Naive thymus-derived CD4-positive, alpha-beta T cell (primary cell): ENCODE results near the gene TRIP13. TPM values are rescaled to one million over a fixed set of nuclear protein-coding genes. Genes with fewer than 3 reads are reported as not detected.
A peak's percentile ranks its signal among the peaks of the same experiment; 100 is the strongest.

Experiments used
- ATAC-seq: fragments of 150-1000 bp; cut with Tn5 transposase; 2 replicates; pipeline ENCODE4 v1.10.0; 2021; ENCODE audit warnings: mild to moderate bottlenecking, moderate library complexity
- CTCF ChIA-PET: fragments of 350-600 bp; sonication (Branson Sonifier 250); formaldehyde crosslinking; loops from one replicate; lab custom pipeline; 2021; ENCODE audit warnings: antibody characterized with exemption; lab: Charles Lee
- POLR2A ChIA-PET: fragments of 350-600 bp; sonication (Branson Sonifier 250); formaldehyde crosslinking; loops from one replicate; lab custom pipeline; 2021; ENCODE audit warnings: antibody characterized with exemption, inconsistent platforms; lab: Charles Lee
- DNase-seq, 9 donors: peaks; one replicate each; pipeline versions ENCODE4 v3.0.0 to v3.0.0-alpha.2; 2020 to 2022; ENCODE audit warnings: mixed read lengths in 1 of 9
- H3K27ac ChIP-seq: one replicate; pipeline ENCODE4 v1.7.0; 2013; ENCODE audit warnings: mild to moderate bottlenecking, low read depth, low read length, moderate library complexity
- H3K27me3 ChIP-seq, 2 donors: one replicate each; pipeline ENCODE4 v1.7.0; 2013; ENCODE audit warnings: low read length in 2 of 2, mild to moderate bottlenecking in 2 of 2, moderate library complexity in 2 of 2; ENCODE audit not compliant: control insufficient read depth in 2 of 2, insufficient read depth in 2 of 2
- H3K36me3 ChIP-seq, 3 experiments: 1 replicate in 2 of 3; 2 replicates in 1 of 3; pipeline ENCODE4 v1.7.0; 2013; ENCODE audit warnings: low read length in 3 of 3, mild to moderate bottlenecking in 3 of 3, moderate library complexity in 1 of 3; ENCODE audit not compliant: insufficient read depth in 3 of 3, control insufficient read depth in 2 of 3
- H3K4me1 ChIP-seq, 2 donors: one replicate each; pipeline ENCODE4 v1.7.0; 2013; ENCODE audit warnings: low read length in 2 of 2, mild to moderate bottlenecking in 2 of 2, moderate library complexity in 1 of 2; ENCODE audit not compliant: control insufficient read depth in 2 of 2, insufficient read depth in 2 of 2
- H3K4me3 ChIP-seq: 2 replicates; pipeline ENCODE4 v1.7.0; 2013; ENCODE audit warnings: mild to moderate bottlenecking, low read length
- H3K9me3 ChIP-seq, 3 experiments: 1 replicate in 2 of 3; 2 replicates in 1 of 3; pipeline ENCODE4 v1.7.0; 2013; ENCODE audit warnings: low read length in 3 of 3; ENCODE audit not compliant: control insufficient read depth in 2 of 3
- H3K27ac Mint-ChIP-seq, 9 donors: one replicate each; pipeline ENCODE4 v1.8.0; 2020 to 2022; ENCODE audit warnings: mixed read lengths in 9 of 9, mild to moderate bottlenecking in 8 of 9, moderate library complexity in 5 of 9, inconsistent platforms in 2 of 9
- H3K27me3 Mint-ChIP-seq, 5 donors: one replicate each; pipeline ENCODE4 v1.8.0; 2021 to 2022; ENCODE audit warnings: mixed read lengths in 5 of 5, mild to moderate bottlenecking in 1 of 5
- H3K36me3 Mint-ChIP-seq, 5 donors: one replicate each; pipeline ENCODE4 v1.8.0; 2020 to 2022; ENCODE audit warnings: mixed read lengths in 5 of 5, mild to moderate bottlenecking in 3 of 5, inconsistent platforms in 1 of 5
- H3K4me1 Mint-ChIP-seq, 7 donors: one replicate each; pipeline ENCODE4 v1.8.0; 2020 to 2022; ENCODE audit warnings: mixed read lengths in 7 of 7, mild to moderate bottlenecking in 3 of 7, inconsistent platforms in 1 of 7
- H3K4me3 Mint-ChIP-seq, 10 donors: one replicate each; pipeline ENCODE4 v1.8.0; 2020 to 2022; ENCODE audit warnings: mild to moderate bottlenecking in 10 of 10, mixed read lengths in 10 of 10, moderate library complexity in 6 of 10, inconsistent platforms in 2 of 10
- H3K9me3 Mint-ChIP-seq, 11 donors: one replicate each; pipeline ENCODE4 v1.8.0; 2020 to 2022; ENCODE audit warnings: mixed read lengths in 11 of 11, mild to moderate bottlenecking in 4 of 11, inconsistent platforms in 1 of 11, moderate library complexity in 1 of 11
- intact Hi-C, 2 donors: fragments of 100-400 bp; cut with micrococcal nuclease; formaldehyde crosslinking; loops; one replicate each; pipeline ENCODE4 v1.15.1; 2023
- polyA plus RNA-seq, 2 donors: library from polyadenylated mRNA; unstranded; fragments of 300-500 nt; fragmentation: Illumina TruSeq; gene quantifications; one replicate each; pipeline ENCODE4 v1.2.3, GENCODE V29; 2021
- total RNA-seq, 6 experiments: library from RNA in 5 of 6; stranded (reverse) in 5 of 6; gene quantifications; 1 replicate in 5 of 6; 2 replicates in 1 of 6; pipeline ENCODE4 v1.2.3 and lab custom pipeline; 2021 to 2026

Gene TRIP13
- total and polyA plus RNA-seq, 7 experiments from 2014 or later, result 0.39 to 23.5 (median 0.57) TPM; not detected in 1

DNA sequence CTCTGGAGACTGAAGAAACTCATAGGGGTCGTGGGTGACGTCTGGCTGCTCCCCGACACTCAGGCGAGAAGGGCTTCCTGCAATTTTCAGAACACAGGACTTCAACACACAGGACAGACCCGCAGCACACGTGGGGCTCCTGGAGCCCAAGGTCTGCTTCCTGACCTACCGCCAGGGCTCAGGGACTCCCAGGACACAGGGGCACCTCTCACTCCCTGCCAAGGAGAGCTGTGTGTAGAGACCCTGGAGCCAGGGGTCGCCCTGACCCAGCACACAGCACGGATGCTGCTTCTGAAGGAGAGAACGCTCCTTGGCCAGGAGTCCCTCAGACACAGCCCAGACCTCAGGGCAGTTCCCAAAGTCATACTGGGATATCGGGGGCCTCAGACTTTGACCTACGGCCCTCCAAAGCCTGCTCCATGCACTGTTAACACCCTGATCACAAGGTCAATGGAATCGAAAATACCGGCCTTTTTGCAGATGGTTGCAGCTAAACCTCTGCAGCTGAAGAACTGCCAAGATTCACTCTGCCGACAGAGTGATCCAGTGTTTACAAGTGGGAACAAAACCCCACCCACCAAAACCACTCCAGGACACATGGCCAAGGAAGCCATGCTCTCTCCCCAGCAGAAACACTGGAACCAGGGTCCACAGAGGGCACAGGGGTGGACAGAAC is 28.1 kb upstream of the TRIP13 start:
- Histone ChIP-seq H3K4me1 (no peaks in the 10 kb centered on the region), H3K9me3 (no peaks in the 10 kb centered on the region), H3K27me3 (no peaks in the 10 kb centered on the region), H3K27ac (no peak overlapping the region), H3K4me3 (no peak overlapping the region), H3K36me3 (peaks cover 6 to 81% (median 29%) of the 10 kb centered on the region in 3 experiments)
- no peak overlapping the region for H3K4me3 Mint-ChIP-seq
- no peak for DNase-seq
- peaks cover 16 to 41% (median 24%) of the 10 kb centered on the region in 5 donors for H3K36me3 Mint-ChIP-seq
- H3K27me3 Mint-ChIP-seq, result no peaks in the 10 kb centered on the region
- intact Hi-C loops, result no loop called here
- no peak overlapping the region for H3K27ac Mint-ChIP-seq
- no peaks in the 10 kb centered on the region for H3K4me1 Mint-ChIP-seq
- CTCF ChIA-PET, result no interaction called here
- no peaks in the 10 kb centered on the region for H3K9me3 Mint-ChIP-seq
- POLR2A ChIA-PET, result no interaction called here
- ATAC-seq, result no peak

DNA sequence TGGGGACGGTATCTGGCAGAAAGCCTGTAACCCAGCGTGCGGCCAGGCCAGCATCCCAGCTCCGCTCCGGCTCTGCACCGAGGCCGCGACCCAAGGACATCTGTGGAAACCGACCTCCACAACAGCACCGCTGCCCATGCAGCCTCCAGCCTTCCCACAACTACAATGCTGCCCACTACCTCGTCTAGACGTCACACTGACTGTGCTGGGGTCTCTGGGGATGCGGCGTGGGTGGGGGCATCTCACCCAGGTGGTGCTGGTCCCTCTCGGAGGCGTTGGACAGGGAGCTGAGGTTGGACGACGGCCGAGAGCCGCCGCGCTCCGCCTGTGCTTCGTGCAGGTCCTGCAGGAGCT is 27.5 kb upstream of the TRIP13 start:
- ChIA-PET CTCF (no interaction called here), POLR2A (no interaction called here)
- Histone ChIP-seq H3K9me3 (no peaks in the 10 kb centered on the region), H3K4me3 (no peak overlapping the region), H3K36me3 (peaks cover 6 to 86% (median 34%) of the 10 kb centered on the region in 3 experiments), H3K27ac (no peak overlapping the region), H3K27me3 (no peaks in the 10 kb centered on the region), H3K4me1 (no peaks in the 10 kb centered on the region)
- intact Hi-C loops, result no loop called here
- ATAC-seq (no peak), DNase-seq (no peak)
- Mint-ChIP-seq H3K36me3 (peaks cover 16 to 45% (median 26%) of the 10 kb centered on the region in 5 donors), H3K9me3 (no peaks in the 10 kb centered on the region), H3K4me3 (no peak overlapping the region), H3K27ac (no peak overlapping the region), H3K27me3 (no peaks in the 10 kb centered on the region), H3K4me1 (no peaks in the 10 kb centered on the region)

GRCh38 chr5:865771-866170 is 26.9 kb upstream of the TRIP13 start:
- DNase-seq, result no peak
- no peaks in the 10 kb centered on the region for H3K27me3 ChIP-seq
- no peak overlapping the region for H3K27ac Mint-ChIP-seq
- H3K36me3 ChIP-seq, result peaks cover 8 to 88% (median 34%) of the 10 kb centered on the region in 3 experiments
- ChIA-PET CTCF (interaction anchor here (0.7 kb wide), 1 partner anchor 38 kb away, joined by 3 read pairs; no protein-coding TSS in a partner anchor), POLR2A (no interaction called here)
- H3K4me1 Mint-ChIP-seq, result no peaks in the 10 kb centered on the region
- no peaks in the 10 kb centered on the region for H3K4me1 ChIP-seq
- H3K9me3 ChIP-seq, result no peaks in the 10 kb centered on the region
- peaks cover 16 to 52% (median 26%) of the 10 kb centered on the region in 5 donors for H3K36me3 Mint-ChIP-seq
- no peak overlapping the region for H3K27ac ChIP-seq
- no peak overlapping the region for H3K4me3 Mint-ChIP-seq
- intact Hi-C loops, result no loop called here
- no peak overlapping the region for H3K4me3 ChIP-seq
- no peaks in the 10 kb centered on the region for H3K27me3 Mint-ChIP-seq
- no peaks in the 10 kb centered on the region for H3K9me3 Mint-ChIP-seq
- no peak for ATAC-seq

- Mint-ChIP-seq H3K27me3 (no peaks in the 10 kb centered on the region), H3K27ac (peak overlapping the region in 1 of 9 donors; percentile 28), H3K9me3 (no peaks in the 10 kb centered on the region), H3K36me3 (peaks cover 16 to 61% (median 29%) of the 10 kb centered on the region in 5 donors), H3K4me3 (no peak overlapping the region), H3K4me1 (no peaks in the 10 kb centered on the region)
- Histone ChIP-seq H3K27ac (no peak overlapping the region), H3K27me3 (no peaks in the 10 kb centered on the region), H3K36me3 (peaks cover 19 to 100% (median 39%) of the 10 kb centered on the region in 3 experiments), H3K4me1 (no peaks in the 10 kb centered on the region), H3K9me3 (no peaks in the 10 kb centered on the region), H3K4me3 (no peak overlapping the region)
- ChIA-PET POLR2A (no interaction called here), CTCF (no interaction called here)
- ATAC-seq, result no peak
- DNase-seq, result no peak
- intact Hi-C loops, result no loop called here
Measured at GRCh38 chr5:867300-867870, 25.3 kb upstream of the TRIP13 start.

DNA sequence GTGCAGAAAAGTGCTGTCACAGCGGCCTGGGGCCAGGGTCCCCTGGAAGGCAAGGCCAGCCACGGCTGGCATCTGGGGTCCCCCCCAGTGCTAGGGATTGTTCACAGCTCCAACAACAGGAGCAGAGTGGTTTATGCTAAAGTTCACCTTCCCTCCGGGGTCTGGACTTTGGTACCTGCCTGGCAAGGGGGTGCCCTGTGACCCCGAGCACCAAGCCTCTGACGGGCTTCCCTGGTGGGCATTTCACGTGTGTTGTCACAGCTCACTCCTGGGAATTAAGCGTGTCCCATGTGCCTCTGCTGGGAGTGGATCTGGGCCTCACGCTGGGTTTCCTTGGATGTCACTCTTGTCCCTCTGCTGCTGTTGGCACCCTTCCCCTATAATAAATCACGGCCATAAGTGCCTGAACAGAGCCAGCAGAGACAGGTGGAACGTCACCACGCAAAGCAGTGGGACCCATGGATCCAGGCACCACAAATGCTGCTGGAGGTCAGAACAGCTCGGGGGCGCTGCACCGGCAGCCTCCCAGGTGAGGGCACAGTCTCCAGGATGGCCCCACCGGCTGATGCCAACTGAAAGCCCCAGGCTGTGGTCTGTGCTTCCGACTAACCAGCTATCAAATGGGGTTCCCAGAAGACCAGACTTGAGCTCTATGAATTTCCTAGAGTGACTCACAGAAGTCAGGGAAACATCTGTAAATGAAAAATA is 24.1 kb upstream of the TRIP13 start:
- no peak for DNase-seq
- Histone ChIP-seq H3K9me3 (no peaks in the 10 kb centered on the region), H3K27me3 (no peaks in the 10 kb centered on the region), H3K27ac (no peak overlapping the region), H3K4me1 (no peaks in the 10 kb centered on the region), H3K36me3 (peaks cover 19 to 100% (median 39%) of the 10 kb centered on the region in 3 experiments), H3K4me3 (no peak overlapping the region)
- POLR2A ChIA-PET, result interaction anchor here (0.7 kb wide), 1 partner anchor 25 kb away, joined by 3 read pairs; no protein-coding TSS in a partner anchor
- intact Hi-C loops, result no loop called here
- H3K36me3 Mint-ChIP-seq, result peaks cover 16 to 67% (median 30%) of the 10 kb centered on the region in 5 donors
- H3K27ac Mint-ChIP-seq, result no peak overlapping the region
- H3K27me3 Mint-ChIP-seq, result no peaks in the 10 kb centered on the region
- no peaks in the 10 kb centered on the region for H3K9me3 Mint-ChIP-seq
- ATAC-seq, result no peak
- no peaks in the 10 kb centered on the region for H3K4me1 Mint-ChIP-seq
- H3K4me3 Mint-ChIP-seq, result no peak overlapping the region
- CTCF ChIA-PET, result no interaction called here

- Mint-ChIP-seq H3K36me3 (peaks cover 17 to 79% (median 44%) of the 10 kb centered on the region in 5 donors), H3K9me3 (no peaks in the 10 kb centered on the region), H3K27me3 (no peaks in the 10 kb centered on the region), H3K4me3 (no peak overlapping the region), H3K4me1 (peaks cover 0 to 7% (median 0%) of the 10 kb centered on the region in 7 donors), H3K27ac (peak overlapping the region in 1 of 9 donors; percentile 32)
- Histone ChIP-seq H3K9me3 (no peaks in the 10 kb centered on the region), H3K27me3 (no peaks in the 10 kb centered on the region), H3K36me3 (peaks cover 19 to 99% (median 34%) of the 10 kb centered on the region in 3 experiments), H3K27ac (no peak overlapping the region), H3K4me3 (no peak overlapping the region), H3K4me1 (no peaks in the 10 kb centered on the region)
- ChIA-PET CTCF (interaction anchor here (0.6 kb wide), 1 partner anchor 10 kb away, joined by 3 read pairs; no protein-coding TSS in a partner anchor), POLR2A (no interaction called here)
- DNase-seq (no peak), ATAC-seq (no peak)
- intact Hi-C loops, result no loop called here
Measured at GRCh38 chr5:870956-871355, 21.7 kb upstream of the TRIP13 start.
